ENCODE results near the gene KCNG4. TPM values are rescaled to one million over a fixed set of nuclear protein-coding genes. Genes with fewer than 3 reads are reported as not detected.

KCNG4 gene
- total RNA-seq, 1 donor from 2014 or later: 0.17 TPM

- no peak for TF ChIP-seq CTCF (conservative IDR thresholded peaks at IDR 0.05)
- DNase-seq (ENCODE audit: extremely low spot score, unreplicated experiment): no peak
- H3K9me3 Mint-ChIP-seq: peaks cover 8% of the 10 kb centered on the region
- peaks cover 30% of the 10 kb centered on the region for H3K4me1 Mint-ChIP-seq (ENCODE audit: unreplicated experiment)
- no peaks in the 10 kb centered on the region for H3K36me3 Mint-ChIP-seq
- peaks cover 22% of the 10 kb centered on the region for H3K27me3 Mint-ChIP-seq
- no peak overlapping the region for H3K27ac Mint-ChIP-seq
- H3K4me3 Mint-ChIP-seq: no peak overlapping the region
These were observed 3.9 kb upstream of the KCNG4 start for GRCh38 chr16:84243732-84244131.

- no peak overlapping the region for H3K4me3 Mint-ChIP-seq
- TF ChIP-seq CTCF (conservative IDR thresholded peaks at IDR 0.05): no peak
- H3K36me3 Mint-ChIP-seq: no peaks in the 10 kb centered on the region
- peaks cover 23% of the 10 kb centered on the region for H3K27me3 Mint-ChIP-seq
- no peak for DNase-seq (ENCODE audit: extremely low spot score, unreplicated experiment)
- peaks cover 8% of the 10 kb centered on the region for H3K9me3 Mint-ChIP-seq
- no peak overlapping the region for H3K27ac Mint-ChIP-seq
- H3K4me1 Mint-ChIP-seq (ENCODE audit: unreplicated experiment): peaks cover 27% of the 10 kb centered on the region
These were observed 3.0 kb upstream of the KCNG4 start for GRCh38 chr16:84242839-84243238.

- Mint-ChIP-seq H3K4me3 (no peak overlapping the region), H3K4me1 (ENCODE audit: unreplicated experiment) (peaks cover 26% of the 10 kb centered on the region), H3K36me3 (no peaks in the 10 kb centered on the region), H3K27ac (no peak overlapping the region), H3K27me3 (peaks cover 27% of the 10 kb centered on the region), H3K9me3 (peaks cover 8% of the 10 kb centered on the region)
- DNase-seq (ENCODE audit: extremely low spot score, unreplicated experiment): no peak
- TF ChIP-seq CTCF (conservative IDR thresholded peaks at IDR 0.05): no peak
These were observed 2.0 kb upstream of the KCNG4 start for GRCh38 chr16:84241778-84242177.

- Mint-ChIP-seq H3K27ac (no peak overlapping the region), H3K9me3 (peaks cover 8% of the 10 kb centered on the region), H3K4me1 (ENCODE audit: unreplicated experiment) (peaks cover 20% of the 10 kb centered on the region), H3K27me3 (peaks cover 27% of the 10 kb centered on the region), H3K36me3 (no peaks in the 10 kb centered on the region), H3K4me3 (no peak overlapping the region)
- DNase-seq (ENCODE audit: extremely low spot score, unreplicated experiment): no peak
- no peak for TF ChIP-seq CTCF (conservative IDR thresholded peaks at IDR 0.05)
These were observed 643 bp upstream of the KCNG4 start for GRCh38 chr16:84240455-84240854.

- peaks cover 34% of the 10 kb centered on the region for H3K27me3 Mint-ChIP-seq
- DNase-seq (ENCODE audit: extremely low spot score, unreplicated experiment): no peak
- H3K27ac Mint-ChIP-seq: no peak overlapping the region
- peaks cover 8% of the 10 kb centered on the region for H3K9me3 Mint-ChIP-seq
- H3K4me3 Mint-ChIP-seq: no peak overlapping the region
- TF ChIP-seq CTCF (conservative IDR thresholded peaks at IDR 0.05): no peak
- no peaks in the 10 kb centered on the region for H3K36me3 Mint-ChIP-seq
- H3K4me1 Mint-ChIP-seq (ENCODE audit: unreplicated experiment): peaks cover 31% of the 10 kb centered on the region
These were observed 557 bp downstream of the KCNG4 start for GRCh38 chr16:84239141-84239769.

All from type B pancreatic cell (in vitro differentiated cells).